Naive B cell (primary cell): Measurements from ENCODE around the gene ME3. TPM values are rescaled to one million over a fixed set of nuclear protein-coding genes. Genes with fewer than 3 reads are reported as not detected.
A peak's percentile ranks its signal among the peaks of the same experiment; 100 is the strongest.
"Not testable (repeated sequence)": the region's sequence is repeated elsewhere in the genome, so short reads cannot be mapped to it uniquely, and the experiment has no call there.

ENCODE experiments used
- ATAC-seq, 2 donors: fragments of 150-1000 bp; cut with Tn5 transposase; 2 replicates each; pipeline ENCODE4 v1.10.0; 2021; ENCODE audit warnings: low read depth in 2 of 2, mild to moderate bottlenecking in 2 of 2, moderate library complexity in 2 of 2
- DNase-seq: peaks from one replicate; pipeline ENCODE4 v3.0.0; 2022
- H3K27ac Mint-ChIP-seq, 6 donors: one replicate each; pipeline ENCODE4 v1.8.0; 2020 to 2022; ENCODE audit warnings: mild to moderate bottlenecking in 6 of 6, mixed read lengths in 6 of 6, moderate library complexity in 5 of 6, inconsistent platforms in 2 of 6
- H3K27me3 Mint-ChIP-seq, 3 donors: one replicate each; pipeline ENCODE4 v1.8.0; 2021 to 2022; ENCODE audit warnings: mixed read lengths in 3 of 3, mild to moderate bottlenecking in 1 of 3
- H3K36me3 Mint-ChIP-seq, 2 donors: one replicate each; pipeline ENCODE4 v1.8.0; 2020 to 2022; ENCODE audit warnings: mixed read lengths in 2 of 2, inconsistent platforms in 1 of 2, mild to moderate bottlenecking in 1 of 2
- H3K4me1 Mint-ChIP-seq, 3 donors: one replicate each; pipeline ENCODE4 v1.8.0; 2020 to 2022; ENCODE audit warnings: mixed read lengths in 3 of 3, inconsistent platforms in 1 of 3, mild to moderate bottlenecking in 1 of 3, moderate library complexity in 1 of 3
- H3K4me3 Mint-ChIP-seq, 8 donors: one replicate each; pipeline ENCODE4 v1.8.0; 2020 to 2022; ENCODE audit warnings: mild to moderate bottlenecking in 8 of 8, mixed read lengths in 8 of 8, moderate library complexity in 8 of 8, inconsistent platforms in 2 of 8
- H3K9me3 Mint-ChIP-seq, 7 donors: one replicate each; pipeline ENCODE4 v1.8.0; 2020 to 2022; ENCODE audit warnings: mixed read lengths in 7 of 7, mild to moderate bottlenecking in 5 of 7, inconsistent platforms in 2 of 7, moderate library complexity in 1 of 7
- polyA plus RNA-seq, 6 donors: library from polyadenylated mRNA; unstranded; fragments of 300-500 nt; fragmentation: Illumina TruSeq; gene quantifications; one replicate each; pipeline ENCODE4 v1.2.3, GENCODE V29; 2021; ENCODE audit warnings: low read depth in 6 of 6

The ME3 gene
- polyA plus RNA-seq, 6 donors from 2014 or later = not detected

DNA sequence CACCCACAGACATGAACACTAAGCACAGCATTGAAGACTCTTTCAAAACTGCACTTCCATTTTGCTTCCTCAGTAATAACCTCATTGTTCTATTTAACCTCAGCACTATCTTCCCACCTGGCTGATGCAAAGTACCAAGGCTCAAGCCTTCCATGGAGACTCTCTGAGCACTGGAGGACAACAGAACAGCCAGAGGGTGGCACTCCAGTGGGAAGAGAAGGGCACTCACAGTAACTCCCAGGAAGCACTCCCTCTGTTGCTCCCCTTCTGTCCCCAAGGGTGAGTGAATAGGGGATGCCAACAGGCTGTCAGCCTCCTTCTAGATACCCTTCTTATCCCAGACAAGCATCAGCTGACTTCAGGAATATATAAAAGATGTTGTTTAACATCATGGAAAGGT lies 3.5 kb downstream of the ME3 start:
- no peak for DNase-seq
- H3K27me3 Mint-ChIP-seq = peaks cover 23 to 39% (median 24%) of the 10 kb centered on the region in 3 donors
- H3K36me3 Mint-ChIP-seq = no peaks in the 10 kb centered on the region
- peak overlapping the region in 1 of 6 donors; percentile 40 for H3K27ac Mint-ChIP-seq
- peaks cover 3 to 11% (median 6%) of the 10 kb centered on the region in 3 donors for H3K4me1 Mint-ChIP-seq
- no peak for ATAC-seq
- no peak overlapping the region for H3K4me3 Mint-ChIP-seq
- H3K9me3 Mint-ChIP-seq = peaks cover 0 to 2% (median 0%) of the 10 kb centered on the region in 7 donors

DNA sequence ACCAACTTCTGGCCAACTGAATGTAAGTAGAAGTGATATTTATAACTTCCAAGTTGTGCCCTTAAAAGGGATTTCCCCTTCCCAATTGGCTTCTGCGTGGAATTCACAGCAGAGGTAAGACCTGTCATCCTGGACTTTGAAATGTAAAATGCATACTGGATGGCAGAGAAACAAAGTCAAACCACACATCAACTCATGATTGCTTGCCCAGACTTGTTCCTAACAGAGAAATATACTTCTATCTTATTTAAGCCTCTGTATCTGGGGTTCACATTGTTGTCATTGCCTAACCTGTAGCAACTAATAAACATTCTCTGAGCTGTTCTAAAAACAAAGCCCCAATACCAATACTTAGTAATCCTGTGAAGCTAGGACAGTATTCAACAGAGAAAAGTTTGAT lies 6.2 kb downstream of the ME3 start:
- no peaks in the 10 kb centered on the region for H3K36me3 Mint-ChIP-seq
- no peaks in the 10 kb centered on the region for H3K9me3 Mint-ChIP-seq
- ATAC-seq (no peak), DNase-seq (no peak)
- H3K27me3 Mint-ChIP-seq = peaks cover 15 to 27% (median 18%) of the 10 kb centered on the region in 3 donors
- peaks cover 0 to 2% (median 2%) of the 10 kb centered on the region in 3 donors for H3K4me1 Mint-ChIP-seq
- no peak overlapping the region for H3K27ac Mint-ChIP-seq
- no peak overlapping the region for H3K4me3 Mint-ChIP-seq

DNA sequence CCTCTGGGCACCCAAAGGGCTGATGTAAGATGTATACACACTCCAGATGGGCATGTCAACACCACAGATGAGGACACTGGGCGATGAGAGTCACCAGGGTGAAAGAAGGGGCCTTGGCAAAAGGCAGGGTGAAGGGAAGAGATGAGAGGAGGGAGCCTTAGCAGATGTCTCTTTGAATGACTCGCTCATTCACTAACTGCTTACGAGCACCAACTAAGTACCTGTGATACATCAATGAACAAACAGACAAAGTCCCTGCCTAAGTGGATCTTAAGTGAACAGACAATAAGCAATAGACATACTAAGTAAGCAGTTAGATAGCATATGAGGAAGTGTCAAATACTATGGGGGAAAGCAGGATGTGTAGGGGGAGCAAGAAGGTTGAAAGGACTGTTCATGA lies 7.5 kb downstream of the ME3 start:
- DNase-seq = no peak
- no peaks in the 10 kb centered on the region for H3K9me3 Mint-ChIP-seq
- peaks cover 10 to 20% (median 18%) of the 10 kb centered on the region in 3 donors for H3K27me3 Mint-ChIP-seq
- no peaks in the 10 kb centered on the region for H3K36me3 Mint-ChIP-seq
- no peak overlapping the region for H3K4me3 Mint-ChIP-seq
- H3K27ac Mint-ChIP-seq = no peak overlapping the region
- no peak for ATAC-seq
- H3K4me1 Mint-ChIP-seq = no peaks in the 10 kb centered on the region

GRCh38 chr11:86663761-86664160 lies 8.7 kb downstream of the ME3 start:
- H3K4me1 Mint-ChIP-seq = no peaks in the 10 kb centered on the region
- ATAC-seq = no peak
- DNase-seq = no peak
- no peak overlapping the region for H3K27ac Mint-ChIP-seq
- H3K36me3 Mint-ChIP-seq = no peaks in the 10 kb centered on the region
- H3K4me3 Mint-ChIP-seq = no peak overlapping the region
- peaks cover 0 to 3% (median 0%) of the 10 kb centered on the region in 7 donors for H3K9me3 Mint-ChIP-seq
- peaks cover 0 to 10% (median 8%) of the 10 kb centered on the region in 3 donors for H3K27me3 Mint-ChIP-seq

DNA sequence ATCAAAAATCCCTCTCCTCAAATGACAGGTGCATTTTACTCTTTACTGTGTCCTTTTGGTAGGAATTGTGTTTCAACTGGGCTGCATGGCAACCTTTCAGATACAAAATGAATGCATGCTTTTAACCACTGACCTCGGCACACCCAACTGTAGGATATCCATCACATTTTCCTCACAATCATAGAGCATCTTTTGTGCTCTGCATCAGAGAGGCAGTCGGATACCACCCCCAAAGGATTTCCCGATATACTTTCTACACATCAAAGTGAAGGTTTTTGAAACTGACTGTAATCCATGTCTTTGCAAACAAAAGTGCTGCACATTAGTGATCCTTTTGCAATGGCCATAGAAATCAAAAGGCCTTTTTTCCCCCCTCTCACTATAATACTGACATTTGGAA lies 9.1 kb downstream of the ME3 start:
- no peaks in the 10 kb centered on the region for H3K4me1 Mint-ChIP-seq
- DNase-seq = no peak
- no peak overlapping the region for H3K27ac Mint-ChIP-seq
- H3K36me3 Mint-ChIP-seq = no peaks in the 10 kb centered on the region
- peaks cover 0 to 10% (median 8%) of the 10 kb centered on the region in 3 donors for H3K27me3 Mint-ChIP-seq
- no peak overlapping the region for H3K4me3 Mint-ChIP-seq
- peaks cover 0 to 5% (median 0%) of the 10 kb centered on the region in 7 donors for H3K9me3 Mint-ChIP-seq
- no peak for ATAC-seq

DNA sequence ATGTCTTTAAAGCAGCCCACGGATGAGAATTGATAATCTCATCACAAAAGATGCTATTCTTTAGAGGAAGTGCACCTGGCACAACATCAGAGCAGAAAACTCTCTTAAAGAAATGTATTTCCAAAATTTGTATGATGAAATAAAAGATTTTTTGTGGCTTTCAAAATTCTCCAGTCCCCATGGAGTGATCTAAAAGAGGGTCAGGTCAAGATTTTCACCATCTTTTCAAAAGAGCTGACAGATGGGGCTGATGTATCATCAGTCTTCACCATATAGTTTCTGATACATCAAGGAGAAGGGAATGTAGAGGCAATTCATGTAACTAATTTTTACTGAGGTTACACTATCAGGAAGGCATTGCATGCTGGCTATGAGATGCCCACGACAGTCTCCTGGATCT lies 11.7 kb downstream of the ME3 start:
- H3K4me3 Mint-ChIP-seq = no peak overlapping the region
- H3K4me1 Mint-ChIP-seq = no peaks in the 10 kb centered on the region
- peaks cover 0 to 10% (median 6%) of the 10 kb centered on the region in 7 donors for H3K9me3 Mint-ChIP-seq
- DNase-seq = no peak
- no peak for ATAC-seq
- H3K36me3 Mint-ChIP-seq = no peaks in the 10 kb centered on the region
- H3K27me3 Mint-ChIP-seq = peaks cover 0 to 8% (median 0%) of the 10 kb centered on the region in 3 donors
- H3K27ac Mint-ChIP-seq = no peak overlapping the region

DNA sequence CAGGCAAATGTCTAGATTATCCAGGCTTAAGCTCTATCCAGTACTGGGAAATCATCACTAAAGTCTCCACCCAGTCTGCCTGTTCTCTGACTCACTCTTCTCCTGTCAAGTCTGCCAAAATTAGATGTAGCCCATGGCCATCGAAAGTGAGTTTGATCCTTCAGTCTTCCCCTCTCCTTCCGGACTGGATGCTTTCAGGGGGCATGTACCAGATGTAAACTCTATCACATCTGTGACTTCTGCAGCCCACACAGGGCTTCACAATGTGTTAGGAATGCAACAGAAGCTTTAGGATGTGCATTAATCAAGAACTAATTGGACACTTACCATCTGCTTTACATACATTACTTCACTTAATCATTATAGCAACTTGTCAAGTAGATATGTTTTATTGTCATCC lies 12.3 kb downstream of the ME3 start:
- H3K9me3 Mint-ChIP-seq = peaks cover 0 to 10% (median 6%) of the 10 kb centered on the region in 7 donors
- ATAC-seq = no peak
- no peaks in the 10 kb centered on the region for H3K36me3 Mint-ChIP-seq
- H3K4me3 Mint-ChIP-seq = no peak overlapping the region
- no peak for DNase-seq
- no peaks in the 10 kb centered on the region for H3K4me1 Mint-ChIP-seq
- peaks cover 0 to 2% (median 0%) of the 10 kb centered on the region in 3 donors for H3K27me3 Mint-ChIP-seq
- H3K27ac Mint-ChIP-seq = peak overlapping the region in 1 of 6 donors; percentile 59

DNA sequence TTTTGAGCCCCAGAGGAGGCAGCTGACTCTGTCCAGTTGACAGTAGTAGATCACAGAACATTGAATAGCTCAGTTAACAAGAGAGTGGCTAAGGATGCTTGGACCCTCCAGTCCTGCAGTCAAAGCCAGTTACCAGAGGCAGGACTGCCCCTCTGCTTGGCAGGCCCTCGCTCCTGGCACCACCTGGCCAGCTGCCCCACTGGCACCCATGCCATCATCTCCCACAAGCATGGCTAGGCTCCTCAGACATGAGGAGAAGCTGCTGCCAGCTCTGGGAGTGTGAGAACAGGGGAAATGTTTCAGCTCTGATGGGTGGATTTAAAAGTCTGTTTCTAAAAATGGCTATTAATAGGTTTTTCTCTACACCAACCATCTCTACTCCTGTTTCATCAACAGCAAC lies 13.9 kb downstream of the ME3 start:
- H3K4me3 Mint-ChIP-seq = no peak overlapping the region
- H3K27me3 Mint-ChIP-seq = no peaks in the 10 kb centered on the region
- no peaks in the 10 kb centered on the region for H3K4me1 Mint-ChIP-seq
- H3K36me3 Mint-ChIP-seq = no peaks in the 10 kb centered on the region
- ATAC-seq (no peak), DNase-seq (no peak)
- H3K27ac Mint-ChIP-seq = peak overlapping the region in 1 of 6 donors; percentile 21
- H3K9me3 Mint-ChIP-seq = peaks cover 0 to 11% (median 6%) of the 10 kb centered on the region in 7 donors

DNA sequence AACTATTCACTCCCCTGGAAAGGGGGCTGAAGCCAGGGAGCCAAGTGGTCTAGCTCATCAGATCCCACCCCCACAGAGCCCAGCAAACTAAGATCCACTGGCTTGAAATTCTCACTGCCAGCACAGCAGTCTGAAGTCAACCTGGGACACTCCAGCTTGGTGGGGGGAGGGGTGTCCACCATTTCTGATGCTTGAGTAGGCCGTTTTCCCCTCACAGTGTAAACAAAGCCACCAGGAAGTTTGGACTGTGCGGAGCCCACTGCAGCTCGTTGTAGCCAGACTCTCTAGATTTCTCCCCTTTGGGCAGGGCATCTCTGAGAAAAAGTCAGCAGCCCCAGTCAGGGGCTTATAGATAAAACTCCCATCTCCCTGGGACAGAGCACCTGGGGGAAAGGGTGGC lies 27.2 kb downstream of the ME3 start:
- H3K4me3 Mint-ChIP-seq, H3K27me3 Mint-ChIP-seq, DNase-seq, H3K27ac Mint-ChIP-seq, H3K4me1 Mint-ChIP-seq, H3K36me3 Mint-ChIP-seq, ATAC-seq: not testable (repeated sequence)
- H3K9me3 Mint-ChIP-seq = peaks cover 6 to 17% (median 11%) of the 10 kb centered on the region in 7 donors

- DNase-seq (no peak), ATAC-seq (no peak)
- Mint-ChIP-seq H3K27me3 (no peaks in the 10 kb centered on the region), H3K4me3 (no peak overlapping the region), H3K4me1 (no peaks in the 10 kb centered on the region), H3K9me3 (peaks cover 2 to 17% (median 7%) of the 10 kb centered on the region in 7 donors), H3K27ac (no peak overlapping the region), H3K36me3 (no peaks in the 10 kb centered on the region)
Observed at GRCh38 chr11:86644291-86644690, 28.1 kb downstream of the ME3 start.

DNA sequence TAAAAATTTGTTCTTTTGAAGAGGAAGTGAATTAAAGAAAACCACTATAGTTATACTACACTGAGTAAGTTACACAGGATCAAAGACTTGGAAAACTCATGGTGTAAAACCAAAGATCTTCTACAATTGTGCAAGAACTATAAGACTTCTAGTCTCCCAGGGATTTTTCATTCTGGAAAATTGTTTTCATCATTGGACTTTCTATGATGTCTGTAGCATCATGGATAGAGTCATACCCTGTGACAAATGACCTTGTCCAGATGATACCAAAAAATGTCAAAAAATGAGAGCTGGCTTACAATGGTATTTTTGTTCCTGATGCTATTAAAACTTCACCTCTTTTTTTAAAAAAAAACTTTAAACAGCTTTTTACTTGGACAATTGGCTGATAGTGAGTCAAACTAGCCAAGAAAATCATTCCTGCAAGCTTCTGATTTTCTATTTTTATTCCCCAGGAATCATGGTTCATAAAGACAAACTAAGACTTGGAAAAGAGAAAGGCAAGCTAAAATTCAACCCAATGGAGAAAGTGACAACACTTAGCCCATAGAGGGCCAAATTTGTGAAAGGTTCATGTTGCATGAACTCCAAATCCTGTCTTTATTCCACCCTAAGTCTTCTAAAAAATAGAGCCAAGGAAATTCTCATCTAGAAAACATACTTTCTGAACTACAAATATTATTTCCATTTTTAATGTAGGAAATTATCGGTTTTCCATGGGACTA lies 30.7 kb downstream of the ME3 start:
- H3K27ac Mint-ChIP-seq = no peak overlapping the region
- H3K4me3 Mint-ChIP-seq = no peak overlapping the region
- peaks cover 0 to 4% (median 0%) of the 10 kb centered on the region in 7 donors for H3K9me3 Mint-ChIP-seq
- DNase-seq (no peak), ATAC-seq (no peak)
- no peaks in the 10 kb centered on the region for H3K36me3 Mint-ChIP-seq
- no peaks in the 10 kb centered on the region for H3K4me1 Mint-ChIP-seq
- no peaks in the 10 kb centered on the region for H3K27me3 Mint-ChIP-seq

GRCh38 chr11:86639137-86639536 lies 33.3 kb downstream of the ME3 start:
- ATAC-seq (no peak), DNase-seq (no peak)
- no peaks in the 10 kb centered on the region for H3K27me3 Mint-ChIP-seq
- peaks cover 0 to 4% (median 0%) of the 10 kb centered on the region in 7 donors for H3K9me3 Mint-ChIP-seq
- H3K4me3 Mint-ChIP-seq = no peak overlapping the region
- H3K36me3 Mint-ChIP-seq = no peaks in the 10 kb centered on the region
- H3K27ac Mint-ChIP-seq = no peak overlapping the region
- no peaks in the 10 kb centered on the region for H3K4me1 Mint-ChIP-seq

DNA sequence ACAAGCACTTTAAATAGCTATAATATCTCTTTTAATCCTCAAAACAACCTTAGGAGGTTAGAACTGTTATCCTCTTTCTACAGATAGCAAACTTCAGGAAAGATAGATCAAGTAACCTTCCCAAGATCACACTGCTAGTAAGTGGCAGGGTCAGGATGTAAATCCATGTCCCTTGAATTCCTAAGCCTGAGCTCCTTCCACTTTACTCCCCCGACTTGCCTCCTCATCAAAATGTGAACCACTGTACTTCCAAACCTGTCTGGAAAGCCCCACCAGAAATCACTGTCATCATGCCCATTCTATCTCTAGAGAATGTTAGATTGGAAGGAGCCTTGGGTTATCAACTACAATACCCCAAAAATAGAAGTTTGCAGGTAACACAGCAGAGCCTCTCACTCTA lies 33.7 kb downstream of the ME3 start:
- no peaks in the 10 kb centered on the region for H3K4me1 Mint-ChIP-seq
- DNase-seq = no peak
- no peaks in the 10 kb centered on the region for H3K36me3 Mint-ChIP-seq
- H3K4me3 Mint-ChIP-seq = no peak overlapping the region
- H3K27me3 Mint-ChIP-seq = no peaks in the 10 kb centered on the region
- no peak for ATAC-seq
- peaks cover 0 to 4% (median 0%) of the 10 kb centered on the region in 7 donors for H3K9me3 Mint-ChIP-seq
- H3K27ac Mint-ChIP-seq = no peak overlapping the region

GRCh38 chr11:86637988-86638387 lies 34.4 kb downstream of the ME3 start:
- ATAC-seq = no peak
- Mint-ChIP-seq H3K4me1 (no peaks in the 10 kb centered on the region), H3K4me3 (no peak overlapping the region), H3K9me3 (peaks cover 0 to 4% (median 0%) of the 10 kb centered on the region in 7 donors), H3K36me3 (no peaks in the 10 kb centered on the region), H3K27me3 (no peaks in the 10 kb centered on the region), H3K27ac (no peak overlapping the region)
- DNase-seq = no peak
